ENCODE data around the gene RPRD1A. TPM values are rescaled to one million over a fixed set of nuclear protein-coding genes. Genes with fewer than 3 reads are reported as not detected.

Gene RPRD1A
- total and polyA plus RNA-seq, 2 experiments from 2014 or later, result 24.2 to 39.7 TPM

DNA sequence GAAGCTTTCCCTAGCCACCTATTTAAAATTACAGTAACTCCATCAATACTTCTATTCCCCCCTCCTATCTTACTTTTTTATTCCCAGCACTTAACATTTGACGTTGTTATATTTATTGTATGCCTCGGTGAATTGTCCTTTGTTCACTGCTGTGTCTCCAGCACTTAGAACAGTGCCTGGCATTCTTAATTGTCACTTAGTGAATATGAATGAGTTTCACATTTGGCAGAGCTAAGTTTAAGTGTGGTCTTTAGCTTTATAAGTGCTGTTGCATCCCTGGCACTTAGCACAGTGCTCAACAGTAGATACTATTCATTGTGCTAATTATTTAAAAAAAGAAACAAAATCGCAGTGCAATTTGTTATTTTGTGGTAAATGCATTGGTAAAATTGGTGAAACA lies 93.2 kb downstream of the RPRD1A start:
- TF ChIP-seq EZH2phosphoT487 (IDR thresholded peaks at IDR 0.05; ENCODE audit: insufficient read depth, low read depth) (no peak), EZH2 (IDR thresholded peaks at IDR 0.05; ENCODE audit: insufficient read depth, poor library complexity, severe bottlenecking) (no peak)
- WGBS, 2 experiments (ENCODE audit: low coverage in 1 of 2, low lambda C conversion rate in 2 of 2, missing lambda C conversion rate in 2 of 2), result 69 to 73% methylated on average over 3 of the region's 3 CpGs
- Histone ChIP-seq H3K79me2 (ENCODE audit: insufficient read depth) (peaks cover 33% of the 10 kb centered on the region), H3K9ac (no peak overlapping the region), H3K4me1 (ENCODE audit: insufficient read depth) (peaks cover 17% of the 10 kb centered on the region), H4K20me1 (ENCODE audit: insufficient read depth) (no peaks in the 10 kb centered on the region), H3K27ac (no peak overlapping the region), H3K9me2 (ENCODE audit: insufficient read depth) (no peaks in the 10 kb centered on the region), H3K4me2 (ENCODE audit: unreplicated experiment) (peak overlapping the region; percentile 100), H3K36me3 (ENCODE audit: low read depth) (peaks cover 39% of the 10 kb centered on the region), H3K4me3 (peak overlapping the region; percentile 99), H3K9me3 (ENCODE audit: low read depth) (no peaks in the 10 kb centered on the region), H2AFZ (no peak overlapping the region), H3K27me3 (replicated peaks; ENCODE audit: insufficient read depth) (no peaks in the 10 kb centered on the region), H3F3A (ENCODE audit: insufficient read depth) (peaks cover 8% of the 10 kb centered on the region; the same call in 1 of the 2 replicates)
- no peak for DNase-seq
- in situ Hi-C loops (cut with MboI), result loop anchor here (25.0 kb wide), 1 partner anchor 737 kb away; the partner anchor contains the start of gene ZNF397

- H3K27me3 ChIP-seq (replicated peaks; ENCODE audit: insufficient read depth), result no peaks in the 10 kb centered on the region
- H3K9ac ChIP-seq, result peak overlapping the region; percentile 93
- H3K9me2 ChIP-seq (ENCODE audit: insufficient read depth), result no peaks in the 10 kb centered on the region
- peak overlapping the region; percentile 99 for H3K4me3 ChIP-seq
- no peaks in the 10 kb centered on the region for H3K9me3 ChIP-seq (ENCODE audit: low read depth)
- in situ Hi-C loops (cut with MboI), result loop anchor here (25.0 kb wide), 1 partner anchor 736 kb away; the partner anchor contains the start of gene ZNF397
- no peak for DNase-seq
- WGBS, 2 experiments (ENCODE audit: low coverage in 1 of 2, low lambda C conversion rate in 2 of 2, missing lambda C conversion rate in 2 of 2), result 88% methylated on average over 11 to 12 of the region's 12 CpGs
- H2AFZ ChIP-seq, result no peak overlapping the region
- peaks cover 33% of the 10 kb centered on the region for H3K79me2 ChIP-seq (ENCODE audit: insufficient read depth)
- H3K4me1 ChIP-seq (ENCODE audit: insufficient read depth), result peaks cover 17% of the 10 kb centered on the region
- H3K27ac ChIP-seq, result no peak overlapping the region
- H3K36me3 ChIP-seq (ENCODE audit: low read depth), result peaks cover 34% of the 10 kb centered on the region
- H4K20me1 ChIP-seq (ENCODE audit: insufficient read depth), result no peaks in the 10 kb centered on the region
- TF ChIP-seq EZH2 (IDR thresholded peaks at IDR 0.05; ENCODE audit: insufficient read depth, poor library complexity, severe bottlenecking) (no peak), EZH2phosphoT487 (IDR thresholded peaks at IDR 0.05; ENCODE audit: insufficient read depth, low read depth) (no peak)
- H3F3A ChIP-seq (ENCODE audit: insufficient read depth), result peaks cover 8% of the 10 kb centered on the region; the same call in 1 of the 2 replicates
- peak overlapping the region; percentile 100 for H3K4me2 ChIP-seq (ENCODE audit: unreplicated experiment)
Measured at GRCh38 chr18:35973650-35974049, 93.7 kb downstream of the RPRD1A start.

DNA sequence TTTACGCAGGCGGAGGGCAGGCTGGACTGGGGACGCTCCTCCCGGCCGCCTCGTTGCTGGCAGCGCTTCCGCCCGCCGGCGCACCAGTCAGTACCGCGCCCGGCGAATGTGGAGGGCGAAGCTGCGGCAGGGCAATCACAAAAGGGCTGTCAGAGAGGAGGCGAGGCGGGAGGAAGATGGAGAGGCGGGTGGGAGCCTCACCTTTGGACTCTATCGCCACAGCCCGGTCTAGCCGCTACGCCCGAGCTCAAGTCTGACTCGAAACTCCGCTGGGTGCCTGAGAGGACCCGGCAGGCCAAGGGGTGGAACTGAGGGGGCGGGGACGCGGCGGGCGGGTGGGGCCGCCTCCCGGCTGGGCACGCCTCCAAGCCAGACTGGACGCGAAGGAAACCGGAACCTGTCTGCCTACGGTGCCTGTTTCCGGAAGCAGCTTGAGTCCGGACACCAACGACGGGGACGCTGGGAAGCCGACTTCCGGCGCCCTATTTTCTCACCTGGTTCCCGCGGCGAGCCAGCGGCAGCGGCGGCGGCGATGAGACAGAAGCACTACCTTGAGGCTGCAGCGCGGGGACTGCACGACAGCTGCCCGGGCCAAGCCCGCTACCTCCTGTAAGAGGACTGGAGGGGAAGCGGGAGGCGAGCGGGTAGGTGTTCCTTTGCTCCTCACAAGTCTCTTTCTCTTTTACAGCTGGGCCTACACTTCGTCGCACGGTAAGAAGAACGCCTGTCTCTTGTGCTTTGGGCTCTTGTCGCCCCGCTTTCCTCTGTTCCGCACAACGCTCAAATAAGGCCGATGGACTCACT lies 95.0 kb downstream of the RPRD1A start, which contains the start of gene RMP24:
RMP24 (plus strand) TSS at position 483 of the 804 bp plus-strand sequence.
- H3K9me2 ChIP-seq (ENCODE audit: insufficient read depth), result no peaks in the 10 kb centered on the region
- H3K9me3 ChIP-seq (ENCODE audit: low read depth), result no peaks in the 10 kb centered on the region
- peak within 1 kb of the TSS; percentile 97 for H2AFZ ChIP-seq
- H3K36me3 ChIP-seq (ENCODE audit: low read depth), result peaks cover 21% of the 10 kb centered on the region
- in situ Hi-C loops (cut with MboI), result loop anchor here (25.0 kb wide), 1 partner anchor 735 kb away; the partner anchor contains the start of gene ZNF397
- H3K27me3 ChIP-seq (replicated peaks; ENCODE audit: insufficient read depth), result no peaks in the 10 kb centered on the region
- H3K9ac ChIP-seq, result peak within 1 kb of the TSS; percentile 93
- H3F3A ChIP-seq (ENCODE audit: insufficient read depth), result peaks cover 8% of the 10 kb centered on the region; the same call in 1 of the 2 replicates
- no peaks in the 10 kb centered on the region for H4K20me1 ChIP-seq (ENCODE audit: insufficient read depth)
- H3K4me3 ChIP-seq, result peak within 1 kb of the TSS; percentile 99
- 1 to 2% methylated on average over 58 to 73 of the region's 73 CpGs for whole genome bisulfite sequencing, 2 experiments (ENCODE audit: low coverage in 1 of 2, low lambda C conversion rate in 2 of 2, missing lambda C conversion rate in 2 of 2)
- H3K79me2 ChIP-seq (ENCODE audit: insufficient read depth), result peaks cover 33% of the 10 kb centered on the region
- H3K27ac ChIP-seq, result peak within 1 kb of the TSS; percentile 66
- H3K4me1 ChIP-seq (ENCODE audit: insufficient read depth), result peaks cover 17% of the 10 kb centered on the region
- no peak for TF ChIP-seq EZH2 (IDR thresholded peaks at IDR 0.05; ENCODE audit: insufficient read depth, poor library complexity, severe bottlenecking)
- no peak for TF ChIP-seq EZH2phosphoT487 (IDR thresholded peaks at IDR 0.05; ENCODE audit: insufficient read depth, low read depth)
- peak within 1 kb of the TSS; percentile 100 for H3K4me2 ChIP-seq (ENCODE audit: unreplicated experiment)
- DNase-seq, result peak; percentile 97

GRCh38 chr18:35971661-35972196 lies 95.6 kb downstream of the RPRD1A start:
- no peaks in the 10 kb centered on the region for H3K9me2 ChIP-seq (ENCODE audit: insufficient read depth)
- H3F3A ChIP-seq (ENCODE audit: insufficient read depth), result peaks cover 8% of the 10 kb centered on the region; the same call in 1 of the 2 replicates
- no peak for DNase-seq
- peak overlapping the region; percentile 99 for H3K4me3 ChIP-seq
- H3K4me1 ChIP-seq (ENCODE audit: insufficient read depth), result peaks cover 17% of the 10 kb centered on the region
- peak overlapping the region; percentile 75 for H3K4me2 ChIP-seq (ENCODE audit: unreplicated experiment)
- H3K27me3 ChIP-seq (replicated peaks; ENCODE audit: insufficient read depth), result no peaks in the 10 kb centered on the region
- WGBS, 2 experiments (ENCODE audit: low coverage in 1 of 2, low lambda C conversion rate in 2 of 2, missing lambda C conversion rate in 2 of 2), result 30 to 32% methylated on average over 15 of the region's 15 CpGs
- peak overlapping the region; percentile 93 for H3K9ac ChIP-seq
- TF ChIP-seq EZH2 (IDR thresholded peaks at IDR 0.05; ENCODE audit: insufficient read depth, poor library complexity, severe bottlenecking) (no peak), EZH2phosphoT487 (IDR thresholded peaks at IDR 0.05; ENCODE audit: insufficient read depth, low read depth) (no peak)
- peak overlapping the region; percentile 97 for H2AFZ ChIP-seq
- peaks cover 33% of the 10 kb centered on the region for H3K79me2 ChIP-seq (ENCODE audit: insufficient read depth)
- H3K27ac ChIP-seq, result peak overlapping the region; percentile 66
- in situ Hi-C loops (cut with MboI), result loop anchor here (25.0 kb wide), 1 partner anchor 734 kb away; the partner anchor contains the start of gene ZNF397
- no peaks in the 10 kb centered on the region for H3K9me3 ChIP-seq (ENCODE audit: low read depth)
- H4K20me1 ChIP-seq (ENCODE audit: insufficient read depth), result no peaks in the 10 kb centered on the region
- peaks cover 18% of the 10 kb centered on the region for H3K36me3 ChIP-seq (ENCODE audit: low read depth)
